CD4-positive, alpha-beta T cell treated with Interleukin-17A for 4 hours (primary cell): ENCODE data around the gene MTCL1.

Source experiments
- DNase-seq: peaks from one replicate; pipeline ENCODE4 v3.0.0-alpha.2; 2020; ENCODE audit warnings: mixed read lengths

The MTCL1 gene

GRCh38 chr18:8871489-8871888, 166.1 kb downstream of the MTCL1 start:
- no peak for DNase-seq

GRCh38 chr18:8874872-8875271, 169.5 kb downstream of the MTCL1 start:
- no peak for DNase-seq

DNA sequence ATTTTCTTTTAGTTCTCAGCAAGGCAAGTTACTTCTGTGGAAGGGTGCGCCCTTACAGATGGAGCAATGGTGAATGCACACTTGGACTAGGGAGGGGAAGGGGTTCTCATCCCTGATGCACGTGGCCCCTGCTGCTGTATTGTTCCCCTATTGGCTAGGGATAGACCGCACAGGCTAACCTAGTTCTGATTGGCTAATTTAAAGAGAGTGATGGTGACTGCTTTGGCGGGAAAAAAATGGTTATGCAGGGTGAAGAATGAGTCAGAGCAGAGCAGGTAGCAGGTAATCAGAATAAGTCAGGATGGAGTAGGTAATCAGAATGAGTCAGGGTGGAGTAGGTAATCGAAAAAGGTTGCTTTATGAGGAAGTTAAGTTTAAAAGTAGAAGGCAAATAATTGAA, 171.5 kb downstream of the MTCL1 start:
- DNase-seq, result no peak

DNA sequence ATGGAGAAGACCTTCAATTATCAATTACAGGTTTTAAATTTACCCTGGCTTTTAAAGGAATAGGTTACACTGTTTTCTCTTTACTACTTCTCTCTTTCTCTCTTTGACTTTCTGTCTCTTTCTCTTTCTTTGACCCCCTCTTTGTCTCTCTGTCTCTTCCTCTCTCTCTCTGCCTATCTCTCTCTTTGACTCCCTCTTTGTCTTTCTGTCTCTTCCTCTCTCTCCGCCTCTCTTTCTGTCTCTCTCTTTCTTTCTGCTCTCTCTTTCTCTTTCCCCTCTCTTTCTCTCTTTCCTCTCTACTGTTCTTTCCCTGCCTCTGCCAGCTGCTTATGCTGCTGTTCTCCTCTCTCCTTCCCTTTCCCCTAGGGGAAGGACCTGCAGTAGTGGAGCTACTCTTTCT, 175.7 kb downstream of the MTCL1 start:
- no peak for DNase-seq
